Heart left ventricle (tissue), 16 donors: ENCODE results near the gene DEK. TPM values are rescaled to one million over a fixed set of nuclear protein-coding genes. Genes with fewer than 3 reads are reported as not detected.
A peak's percentile ranks its signal among the peaks of the same experiment; 100 is the strongest.

ENCODE experiments used
- ATAC-seq, 4 donors: fragments of 200-7000 bp; cut with Tn5 transposase; one replicate each; pipeline ENCODE4 v1.9.1; 2020 to 2022; ENCODE audit warnings: moderate library complexity in 4 of 4, mild to moderate bottlenecking in 3 of 4, moderate number of reproducible peaks in 1 of 4
- DNase-seq, 5 donors: peaks; one replicate each; pipeline ENCODE4 v3.0.0-alpha.2; 2020
- H3K27ac ChIP-seq, 12 donors: fragments of 200-600 bp; sonication (generic) in 4 of 12; one replicate each; pipeline versions ENCODE4 v1.5.0 to v1.8.0; 2016 to 2022; ENCODE audit warnings: mild to moderate bottlenecking in 2 of 12
- H3K27me3 ChIP-seq, 9 donors: fragments of 200-600 bp; sonication (generic) in 2 of 9; one replicate each; pipeline versions ENCODE4 v1.5.1 to v1.8.0; 2016 to 2022; ENCODE audit warnings: mild to moderate bottlenecking in 3 of 9
- H3K36me3 ChIP-seq, 9 donors: fragments of 200-600 bp; sonication (generic) in 2 of 9; one replicate each; pipeline versions ENCODE4 v1.5.0 to v1.8.0; 2018 to 2022; ENCODE audit warnings: mild to moderate bottlenecking in 2 of 9
- H3K4me1 ChIP-seq, 12 donors: fragments of 200-600 bp; sonication (generic) in 4 of 12; one replicate each; pipeline versions ENCODE4 v1.5.0 to v1.8.0; 2016 to 2022; ENCODE audit warnings: mild to moderate bottlenecking in 3 of 12
- H3K4me3 ChIP-seq, 12 donors: fragments of 200-600 bp; sonication (generic) in 4 of 12; one replicate each; pipeline versions ENCODE4 v1.5.0 to v1.8.0; 2017 to 2022; ENCODE audit warnings: mild to moderate bottlenecking in 9 of 12, moderate library complexity in 4 of 12
- H3K9me3 ChIP-seq, 12 donors: fragments of 200-600 bp; sonication (generic) in 4 of 12; one replicate each; pipeline versions ENCODE4 v1.5.0 to v1.8.0; 2016 to 2022; ENCODE audit warnings: mild to moderate bottlenecking in 1 of 12
- POLR2A ChIP-seq, 2 donors: fragments of 450-650 bp; IDR thresholded peaks; one replicate each; pipeline ENCODE4 v1.6.1; 2017; ENCODE audit warnings: antibody characterized with exemption in 2 of 2, mild to moderate bottlenecking in 2 of 2, moderate library complexity in 2 of 2
- WGBS, 4 donors: extraction: QIAGEN DNeasy Blood & Tissue Kit in 2 of 4; methylation state at CpG; one replicate each; pipeline versions ENCODE4 v1.1.5 to v1.1.7; 2013 to 2018; 5-methylcytosine and 5-hydroxymethylcytosine counted together
- intact Hi-C, 10 donors: fragments of 100-400 bp; cut with DNase I; formaldehyde crosslinking; loops; one replicate each; pipeline versions ENCODE4 v1.11.1 to v1.14.2; 2022
- polyA plus RNA-seq, 2 donors: library from polyadenylated mRNA; stranded (reverse); fragments of 200-250 nt; gene quantifications; one replicate each; pipeline ENCODE4 v1.2.3, GENCODE V29; 2013
- total RNA-seq, 9 donors: library from RNA; depleted of rRNA in 2 of 9; stranded (reverse); fragments of >200 nt in 2 of 9; fragmentation: NEBNext Ultra II Directional in 3 of 9; extraction: Animal tissue kit (Norgen Biotek cat#: 25700) in 3 of 9; gene quantifications; one replicate each; pipeline versions ENCODE4 v1.1.0 to v1.2.4, GENCODE V29; 2016 to 2023
- TF ChIP-seq, protein P1 (sequence below), 12 donors: fragments of 200-600 bp; sonication (generic) in 4 of 12; IDR thresholded peaks; one replicate each; pipeline versions ENCODE4 v1.5.0 to v1.8.0; 2018 to 2022; ENCODE audit warnings: antibody characterized with exemption in 12 of 12, mild to moderate bottlenecking in 5 of 12
- donor health status: ischemic (EF 13 %, LVEDD 7.1; RV severe dilation, severe dysfunction).
- donor health status: healthy with polysubstance abuse.
- donor health status: DM: no; HTN: yes; CAD: no.
- donor health status: DM: no; HTN: no; CAD: no.
- donor health status: ischemic (EF 25% LVEDD 6.9; RV normal size, moderate dysfunction).
- donor health status: ischemic (EF 25% LVEDD 5.7; RV mildly dilated, moderate dysfunction).
- donor health status: healthy.
- donor health status: DM: yes; HTN: yes; CAD: no.
- donor health status: ischemic (EF 35%, LVEDD 5.7; RV mildly dilated, moderate dysfunction).
- donor health status: nonischemic (EF 11% LVEDD 7.7; RV severe dilation, severe dysfunction).
- donor health status: DM: yes; HTN: yes; CAD: no.
- donor health status: PGD.
- donor health status: ischemic (EF 29% LVEDD 5.4; RV normal size, mild dysfunction).
- donor health status: nonischemic (EF 23%, LVEDD 6.1; RV moderate dilation, normal function).

DEK gene
- total and polyA plus RNA-seq, 11 donors, result 20.9 to 83.0 (median 54.3) TPM

- H3K27ac ChIP-seq, result no peak overlapping the region
- TF ChIP-seq, protein P1, sequence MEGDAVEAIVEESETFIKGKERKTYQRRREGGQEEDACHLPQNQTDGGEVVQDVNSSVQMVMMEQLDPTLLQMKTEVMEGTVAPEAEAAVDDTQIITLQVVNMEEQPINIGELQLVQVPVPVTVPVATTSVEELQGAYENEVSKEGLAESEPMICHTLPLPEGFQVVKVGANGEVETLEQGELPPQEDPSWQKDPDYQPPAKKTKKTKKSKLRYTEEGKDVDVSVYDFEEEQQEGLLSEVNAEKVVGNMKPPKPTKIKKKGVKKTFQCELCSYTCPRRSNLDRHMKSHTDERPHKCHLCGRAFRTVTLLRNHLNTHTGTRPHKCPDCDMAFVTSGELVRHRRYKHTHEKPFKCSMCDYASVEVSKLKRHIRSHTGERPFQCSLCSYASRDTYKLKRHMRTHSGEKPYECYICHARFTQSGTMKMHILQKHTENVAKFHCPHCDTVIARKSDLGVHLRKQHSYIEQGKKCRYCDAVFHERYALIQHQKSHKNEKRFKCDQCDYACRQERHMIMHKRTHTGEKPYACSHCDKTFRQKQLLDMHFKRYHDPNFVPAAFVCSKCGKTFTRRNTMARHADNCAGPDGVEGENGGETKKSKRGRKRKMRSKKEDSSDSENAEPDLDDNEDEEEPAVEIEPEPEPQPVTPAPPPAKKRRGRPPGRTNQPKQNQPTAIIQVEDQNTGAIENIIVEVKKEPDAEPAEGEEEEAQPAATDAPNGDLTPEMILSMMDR (IDR thresholded peaks at IDR 0.05), result no peak
- no peak for TF ChIP-seq POLR2A (IDR thresholded peaks at IDR 0.05)
- H3K4me1 ChIP-seq, result peaks cover 0 to 15% (median 0%) of the 10 kb centered on the region in 12 donors
- DNase-seq, result no peak
- WGBS, 4 donors, result 64 to 77% (median 71%) methylated on average over 7 of the region's 7 CpGs
- H3K36me3 ChIP-seq, result peaks cover 0 to 73% (median 60%) of the 10 kb centered on the region in 9 donors
- intact Hi-C loops, result no loop called here
- no peak overlapping the region for H3K4me3 ChIP-seq
- H3K9me3 ChIP-seq, result no peaks in the 10 kb centered on the region
- ATAC-seq, result peak in 1 of 4 donors; percentile 19
- H3K27me3 ChIP-seq, result no peaks in the 10 kb centered on the region
Observed at GRCh38 chr6:18215436-18215835, 48.9 kb downstream of the DEK start.

GRCh38 chr6:18214003-18214402 lies 50.3 kb downstream of the DEK start:
- TF ChIP-seq, protein P1 (IDR thresholded peaks at IDR 0.05), result no peak
- no peak for TF ChIP-seq POLR2A (IDR thresholded peaks at IDR 0.05)
- ATAC-seq, result no peak
- H3K27ac ChIP-seq, result no peak overlapping the region
- intact Hi-C loops, result no loop called here
- H3K4me1 ChIP-seq, result peaks cover 0 to 15% (median 0%) of the 10 kb centered on the region in 12 donors
- DNase-seq, result no peak
- peaks cover 0 to 86% (median 69%) of the 10 kb centered on the region in 9 donors for H3K36me3 ChIP-seq
- H3K27me3 ChIP-seq, result no peaks in the 10 kb centered on the region
- no peak overlapping the region for H3K4me3 ChIP-seq
- 80 to 91% (median 88%) methylated on average over 4 of the region's 4 CpGs for WGBS, 4 donors
- no peaks in the 10 kb centered on the region for H3K9me3 ChIP-seq

GRCh38 chr6:18213439-18213838 lies 50.9 kb downstream of the DEK start:
- intact Hi-C loops, result no loop called here
- WGBS, 4 donors, result 91 to 98% (median 97%) methylated on average over 9 of the region's 9 CpGs
- H3K27me3 ChIP-seq, result no peaks in the 10 kb centered on the region
- no peak for DNase-seq
- peaks cover 0 to 15% (median 0%) of the 10 kb centered on the region in 12 donors for H3K4me1 ChIP-seq
- H3K36me3 ChIP-seq, result peaks cover 0 to 87% (median 71%) of the 10 kb centered on the region in 9 donors
- no peaks in the 10 kb centered on the region for H3K9me3 ChIP-seq
- H3K27ac ChIP-seq, result no peak overlapping the region
- TF ChIP-seq, protein P1 (IDR thresholded peaks at IDR 0.05), result no peak
- TF ChIP-seq POLR2A (IDR thresholded peaks at IDR 0.05), result no peak
- ATAC-seq, result no peak
- H3K4me3 ChIP-seq, result no peak overlapping the region

DNA sequence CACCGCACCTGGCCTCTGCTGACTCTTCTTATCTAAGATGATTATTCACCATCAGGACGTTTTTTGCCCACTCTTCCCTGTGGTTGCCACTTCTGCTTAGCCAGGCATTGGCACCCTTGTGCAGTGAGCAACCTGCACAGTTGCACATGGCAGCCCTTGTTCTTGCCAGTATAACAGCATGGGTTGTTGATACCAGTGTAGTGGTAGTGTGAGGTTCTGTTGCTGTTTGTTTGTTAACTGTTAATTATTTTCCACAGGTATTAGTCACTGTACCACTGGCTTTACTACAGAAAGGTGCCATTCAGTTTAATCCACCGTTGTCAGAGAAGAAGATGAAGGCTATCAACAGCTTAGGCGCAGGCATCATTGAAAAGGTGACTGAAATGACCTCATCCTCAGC lies 52.1 kb downstream of the DEK start:
- no peaks in the 10 kb centered on the region for H3K9me3 ChIP-seq
- no peak overlapping the region for H3K27ac ChIP-seq
- H3K4me1 ChIP-seq, result peaks cover 0 to 15% (median 0%) of the 10 kb centered on the region in 12 donors
- TF ChIP-seq POLR2A (IDR thresholded peaks at IDR 0.05), result no peak
- TF ChIP-seq, protein P1 (IDR thresholded peaks at IDR 0.05), result no peak
- no peak overlapping the region for H3K4me3 ChIP-seq
- DNase-seq, result no peak
- ATAC-seq, result no peak
- no peaks in the 10 kb centered on the region for H3K27me3 ChIP-seq
- 86 to 94% (median 87%) methylated on average over 4 of the region's 4 CpGs for WGBS, 4 donors
- intact Hi-C loops, result no loop called here
- H3K36me3 ChIP-seq, result peaks cover 0 to 85% (median 70%) of the 10 kb centered on the region in 9 donors
